Gastroesophageal sphincter (tissue), 3 donors: Measurements from ENCODE around the gene CYP8B1.

ENCODE experiments used
- POLR2A ChIP-seq, 2 donors: fragments of 450-650 bp; IDR thresholded peaks; one replicate each; pipeline ENCODE4 v1.6.1; 2017; ENCODE audit warnings: antibody characterized with exemption in 2 of 2, mild to moderate bottlenecking in 2 of 2, moderate library complexity in 1 of 2
- TF ChIP-seq, protein P1 (sequence below), 4 experiments: fragments of 200-600 bp in 2 of 4; fragments of 450-650 bp in 2 of 4; sonication (generic) in 1 of 4; IDR thresholded peaks; one replicate each; pipeline ENCODE4 v1.5.1; 2017 to 2019; ENCODE audit warnings: antibody characterized with exemption in 4 of 4, mild to moderate bottlenecking in 2 of 4, moderate library complexity in 2 of 4

DNA sequence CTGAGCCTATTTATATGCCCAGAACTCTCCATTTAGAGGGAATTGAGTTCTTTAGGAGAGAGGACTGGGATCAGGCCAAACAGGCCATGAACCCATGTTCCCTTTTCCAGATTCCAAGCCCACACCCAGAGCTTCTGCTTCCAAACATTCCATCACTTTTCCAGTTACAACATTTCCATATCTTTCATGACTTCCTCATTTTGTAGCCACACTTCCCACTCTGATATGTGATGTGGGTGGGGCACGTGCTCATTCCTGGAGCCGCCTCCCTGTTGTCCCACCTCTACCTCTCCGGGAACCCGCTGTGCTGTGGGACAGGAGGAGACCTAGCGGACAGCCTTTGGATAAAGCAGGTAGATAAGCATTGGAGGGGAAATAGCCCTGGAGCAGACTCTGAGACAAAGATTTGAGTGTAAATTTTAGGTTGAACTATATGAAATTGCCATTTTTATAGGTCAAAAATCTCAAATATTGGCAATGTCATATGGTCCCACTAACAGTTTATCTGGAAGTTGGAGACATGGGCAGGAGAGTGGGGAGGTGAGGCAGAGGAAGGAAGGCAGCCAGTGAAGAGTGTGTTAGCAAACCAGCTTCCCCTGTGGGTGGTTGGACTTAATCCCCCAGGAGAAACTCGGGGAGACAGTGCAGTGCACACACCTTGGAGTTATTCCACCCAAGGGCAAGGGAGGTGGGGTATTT, 31.8 kb downstream of the CYP8B1 start:
- TF ChIP-seq POLR2A (IDR thresholded peaks at IDR 0.05): no peak
- TF ChIP-seq, protein P1, sequence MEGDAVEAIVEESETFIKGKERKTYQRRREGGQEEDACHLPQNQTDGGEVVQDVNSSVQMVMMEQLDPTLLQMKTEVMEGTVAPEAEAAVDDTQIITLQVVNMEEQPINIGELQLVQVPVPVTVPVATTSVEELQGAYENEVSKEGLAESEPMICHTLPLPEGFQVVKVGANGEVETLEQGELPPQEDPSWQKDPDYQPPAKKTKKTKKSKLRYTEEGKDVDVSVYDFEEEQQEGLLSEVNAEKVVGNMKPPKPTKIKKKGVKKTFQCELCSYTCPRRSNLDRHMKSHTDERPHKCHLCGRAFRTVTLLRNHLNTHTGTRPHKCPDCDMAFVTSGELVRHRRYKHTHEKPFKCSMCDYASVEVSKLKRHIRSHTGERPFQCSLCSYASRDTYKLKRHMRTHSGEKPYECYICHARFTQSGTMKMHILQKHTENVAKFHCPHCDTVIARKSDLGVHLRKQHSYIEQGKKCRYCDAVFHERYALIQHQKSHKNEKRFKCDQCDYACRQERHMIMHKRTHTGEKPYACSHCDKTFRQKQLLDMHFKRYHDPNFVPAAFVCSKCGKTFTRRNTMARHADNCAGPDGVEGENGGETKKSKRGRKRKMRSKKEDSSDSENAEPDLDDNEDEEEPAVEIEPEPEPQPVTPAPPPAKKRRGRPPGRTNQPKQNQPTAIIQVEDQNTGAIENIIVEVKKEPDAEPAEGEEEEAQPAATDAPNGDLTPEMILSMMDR (IDR thresholded peaks at IDR 0.05): no peak
